Measurements from ENCODE around the gene RAD18.

RAD18 gene

GRCh38 chr3:8992854-8993253 is 29.6 kb upstream of the RAD18 start:
- no peaks in the 10 kb centered on the region for H3K4me1 ChIP-seq (ENCODE audit: insufficient read depth, low read length, poor library complexity, severe bottlenecking)
- H3K36me3 ChIP-seq (ENCODE audit: insufficient read depth, low read length) = no peaks in the 10 kb centered on the region; the same call in 1 of the 2 replicates
- H3K79me2 ChIP-seq (ENCODE audit: insufficient read depth, low read length) = no peaks in the 10 kb centered on the region
- H3K9me2 ChIP-seq (replicated peaks; ENCODE audit: low read depth, low read length) = no peaks in the 10 kb centered on the region
- no peaks in the 10 kb centered on the region for H3F3A ChIP-seq (ENCODE audit: low read depth)
- no peak overlapping the region for H3K4me3 ChIP-seq (ENCODE audit: low read length, poor library complexity, severe bottlenecking)
- no peaks in the 10 kb centered on the region for H3K9me3 ChIP-seq (ENCODE audit: insufficient read depth, low read depth, low read length)
- TF ChIP-seq CTCF (conservative IDR thresholded peaks at IDR 0.05; ENCODE audit: low read length) (no peak), EZH2phosphoT487 (IDR thresholded peaks at IDR 0.05; ENCODE audit: borderline replicate concordance) (no peak)
- H3K9ac ChIP-seq (ENCODE audit: low read depth, low read length, poor library complexity, severe bottlenecking) = no peak overlapping the region
- no peak overlapping the region for H2AFZ ChIP-seq (ENCODE audit: low read length)
- H3K4me2 ChIP-seq (ENCODE audit: low read depth, low read length, poor library complexity, severe bottlenecking) = no peak overlapping the region
- H4K20me1 ChIP-seq (ENCODE audit: insufficient read depth, low read length, poor library complexity, severe bottlenecking) = no peaks in the 10 kb centered on the region
- no peaks in the 10 kb centered on the region for H3K27me3 ChIP-seq (ENCODE audit: insufficient read depth, low read length, poor library complexity, severe bottlenecking)

GRCh38 chr3:8992199-8992598 is 28.9 kb upstream of the RAD18 start:
- no peak for TF ChIP-seq CTCF (conservative IDR thresholded peaks at IDR 0.05; ENCODE audit: low read length)
- TF ChIP-seq EZH2phosphoT487 (IDR thresholded peaks at IDR 0.05; ENCODE audit: borderline replicate concordance) = no peak
- Histone ChIP-seq H3K9me2 (replicated peaks; ENCODE audit: low read depth, low read length) (no peaks in the 10 kb centered on the region), H4K20me1 (ENCODE audit: insufficient read depth, low read length, poor library complexity, severe bottlenecking) (no peaks in the 10 kb centered on the region), H3F3A (ENCODE audit: low read depth) (no peaks in the 10 kb centered on the region), H3K4me1 (ENCODE audit: insufficient read depth, low read length, poor library complexity, severe bottlenecking) (no peaks in the 10 kb centered on the region), H2AFZ (ENCODE audit: low read length) (no peak overlapping the region), H3K9ac (ENCODE audit: low read depth, low read length, poor library complexity, severe bottlenecking) (no peak overlapping the region), H3K9me3 (ENCODE audit: insufficient read depth, low read depth, low read length) (no peaks in the 10 kb centered on the region), H3K4me2 (ENCODE audit: low read depth, low read length, poor library complexity, severe bottlenecking) (no peak overlapping the region), H3K27me3 (ENCODE audit: insufficient read depth, low read length, poor library complexity, severe bottlenecking) (no peaks in the 10 kb centered on the region), H3K36me3 (ENCODE audit: insufficient read depth, low read length) (no peaks in the 10 kb centered on the region; the same call in 1 of the 2 replicates), H3K4me3 (ENCODE audit: low read length, poor library complexity, severe bottlenecking) (no peak overlapping the region), H3K79me2 (ENCODE audit: insufficient read depth, low read length) (no peaks in the 10 kb centered on the region)

GRCh38 chr3:8990266-8991215 is 27.3 kb upstream of the RAD18 start:
- Histone ChIP-seq H3K36me3 (ENCODE audit: insufficient read depth, low read length) (no peaks in the 10 kb centered on the region; the same call in 1 of the 2 replicates), H3K4me1 (ENCODE audit: insufficient read depth, low read length, poor library complexity, severe bottlenecking) (no peaks in the 10 kb centered on the region), H3F3A (ENCODE audit: low read depth) (no peaks in the 10 kb centered on the region), H3K9me3 (ENCODE audit: insufficient read depth, low read depth, low read length) (no peaks in the 10 kb centered on the region), H3K79me2 (ENCODE audit: insufficient read depth, low read length) (no peaks in the 10 kb centered on the region), H3K9ac (ENCODE audit: low read depth, low read length, poor library complexity, severe bottlenecking) (no peak overlapping the region), H3K27me3 (ENCODE audit: insufficient read depth, low read length, poor library complexity, severe bottlenecking) (no peaks in the 10 kb centered on the region), H4K20me1 (ENCODE audit: insufficient read depth, low read length, poor library complexity, severe bottlenecking) (no peaks in the 10 kb centered on the region), H3K4me3 (ENCODE audit: low read length, poor library complexity, severe bottlenecking) (no peak overlapping the region), H3K9me2 (replicated peaks; ENCODE audit: low read depth, low read length) (no peaks in the 10 kb centered on the region), H3K4me2 (ENCODE audit: low read depth, low read length, poor library complexity, severe bottlenecking) (no peak overlapping the region), H2AFZ (ENCODE audit: low read length) (no peak overlapping the region)
- TF ChIP-seq EZH2phosphoT487 (IDR thresholded peaks at IDR 0.05; ENCODE audit: borderline replicate concordance) (no peak), CTCF (conservative IDR thresholded peaks at IDR 0.05; ENCODE audit: low read length) (no peak)
